B cell (primary cell): ENCODE measurements around the gene MED27. TPM values are rescaled to one million over a fixed set of nuclear protein-coding genes. Genes with fewer than 3 reads are reported as not detected.

ENCODE experiments used
- ATAC-seq: fragments of 200-7000 bp; cut with Tn5 transposase; one replicate; pipeline ENCODE4 v1.10.0; 2021; ENCODE audit warnings: low read depth, mild to moderate bottlenecking, moderate number of reproducible peaks, moderate library complexity
- CTCF ChIA-PET: fragments of 350-600 bp; sonication (Branson Sonifier 250); formaldehyde crosslinking; loops from one replicate; lab custom pipeline; 2021; ENCODE audit warnings: antibody characterized with exemption, inconsistent platforms; lab: Charles Lee
- POLR2A ChIA-PET: fragments of 350-600 bp; sonication (Branson Sonifier 250); formaldehyde crosslinking; loops from one replicate; lab custom pipeline; 2021; ENCODE audit warnings: antibody characterized with exemption; lab: Charles Lee
- DNase-seq: peaks from one replicate; pipeline ENCODE4 v3.0.0; 2013
- H2AFZ ChIP-seq: 2 replicates; pipeline ENCODE4 v1.6.1; 2012; ENCODE audit warnings: mild to moderate bottlenecking, low read depth, low read length; ENCODE audit not compliant: insufficient read depth, poor library complexity, severe bottlenecking
- H3K27ac ChIP-seq, 2 donors: 1 replicate in 1 of 2; 2 replicates in 1 of 2; pipeline ENCODE4 v1.5.1; 2012 to 2013; ENCODE audit warnings: low read length in 2 of 2, mild to moderate bottlenecking in 2 of 2, moderate library complexity in 1 of 2
- H3K27me3 ChIP-seq, 4 experiments: fragments of 200-600 bp in 1 of 4; sonication (generic) in 1 of 4; replicated peaks in 1 of 4; 1 replicate in 2 of 4; 2 replicates in 2 of 4; pipeline versions ENCODE4 v1.6.1 to v1.7.0; 2013 to 2016; ENCODE audit warnings: low read length in 3 of 4, mild to moderate bottlenecking in 2 of 4, mixed read lengths in 1 of 4, moderate library complexity in 1 of 4; ENCODE audit not compliant: insufficient read depth in 4 of 4, control insufficient read depth in 3 of 4; ENCODE audit errors: control extremely low read depth in 1 of 4
- H3K36me3 ChIP-seq, 2 experiments: replicated peaks in 1 of 2; 1 replicate in 1 of 2; 2 replicates in 1 of 2; pipeline versions ENCODE4 v1.6.1 to v1.7.1; 2013; ENCODE audit warnings: low read length in 1 of 2; ENCODE audit not compliant: insufficient read depth in 2 of 2, control insufficient read depth in 1 of 2; ENCODE audit errors: control extremely low read depth in 1 of 2, extremely low read depth in 1 of 2
- H3K4me1 ChIP-seq, 2 donors: fragments of 200-600 bp in 1 of 2; sonication (generic) in 1 of 2; 1 replicate in 1 of 2; 2 replicates in 1 of 2; pipeline versions ENCODE4 v1.5.1 to v1.6.1; 2013 to 2017; ENCODE audit warnings: low read length in 2 of 2; ENCODE audit not compliant: control insufficient read depth in 2 of 2, insufficient read depth in 2 of 2
- H3K4me2 ChIP-seq: replicated peaks from 2 replicates; pipeline ENCODE3; 2012; ENCODE audit warnings: mild to moderate bottlenecking, low read depth, low read length; ENCODE audit not compliant: poor library complexity, severe bottlenecking
- H3K4me3 ChIP-seq, 5 experiments: fragments of 200-600 bp in 1 of 5; sonication (generic) in 1 of 5; 1 replicate in 3 of 5; 2 replicates in 2 of 5; pipeline versions ENCODE4 v1.5.1 to v1.7.0; 2011 to 2016; ENCODE audit warnings: low read length in 4 of 5, mild to moderate bottlenecking in 4 of 5, low read depth in 2 of 5, control low read depth in 1 of 5, moderate library complexity in 1 of 5; ENCODE audit not compliant: insufficient read depth in 1 of 5; ENCODE audit errors: control extremely low read depth in 1 of 5, extremely low read depth in 1 of 5
- H3K79me2 ChIP-seq: fragments of 200-600 bp; sonication (generic); one replicate; pipeline ENCODE4 v1.6.0; 2016; ENCODE audit warnings: low read length; ENCODE audit not compliant: control insufficient read depth, insufficient read depth
- H3K9ac ChIP-seq: fragments of 200-600 bp; sonication (generic); 2 replicates; pipeline ENCODE4 v1.6.1; 2017; ENCODE audit warnings: mild to moderate bottlenecking, low read length, moderate library complexity
- H3K9me3 ChIP-seq, 3 donors: one replicate each; pipeline versions ENCODE4 v1.6.1 to v1.7.1; 2013; ENCODE audit warnings: low read length in 2 of 3; ENCODE audit not compliant: control insufficient read depth in 2 of 3, insufficient read depth in 1 of 3; ENCODE audit errors: control extremely low read depth in 1 of 3
- H4K20me1 ChIP-seq: 2 replicates; pipeline ENCODE4 v1.6.0; 2012; ENCODE audit warnings: mild to moderate bottlenecking, low read length; ENCODE audit not compliant: insufficient read depth, control insufficient read depth, poor library complexity, severe bottlenecking
- H3K27ac Mint-ChIP-seq: one replicate; pipeline ENCODE4 v1.8.0; 2021; ENCODE audit warnings: mixed read lengths
- H3K27me3 Mint-ChIP-seq: one replicate; pipeline ENCODE4 v1.8.0; 2021; ENCODE audit warnings: mixed read lengths
- H3K4me1 Mint-ChIP-seq: one replicate; pipeline ENCODE4 v1.8.0; 2021; ENCODE audit warnings: mixed read lengths
- H3K4me3 Mint-ChIP-seq: one replicate; pipeline ENCODE4 v1.8.0; 2021; ENCODE audit warnings: mixed read lengths
- H3K9me3 Mint-ChIP-seq: one replicate; pipeline ENCODE4 v1.8.0; 2022; ENCODE audit warnings: mixed read lengths; ENCODE audit not compliant: insufficient read depth
- EZH2 ChIP-seq: IDR thresholded peaks from 2 replicates; pipeline ENCODE4 v1.6.1; 2012; ENCODE audit warnings: borderline replicate concordance, low read depth, mild to moderate bottlenecking, moderate library complexity, low read length; ENCODE audit not compliant: insufficient read depth, poor library complexity, severe bottlenecking
- WGBS: methylation state at CpG from one replicate; pipeline ENCODE4 v1.1.5; 2013; ENCODE audit warnings: missing lambda C conversion rate; ENCODE audit not compliant: insufficient coverage; 5-methylcytosine and 5-hydroxymethylcytosine counted together
- intact Hi-C: fragments of 100-400 bp; cut with micrococcal nuclease; formaldehyde crosslinking; loops from one replicate; pipeline ENCODE4 v1.10.0; 2022
- polyA plus RNA-seq: library from polyadenylated mRNA; depleted of rRNA; stranded (reverse); fragments of >200 nt; gene quantifications from 2 replicates; pipeline ENCODE4 v1.2.3, GENCODE V29; 2012
- total RNA-seq, 2 donors: library from RNA; stranded (reverse); fragments of 120-200 nt in 1 of 2; gene quantifications; 1 replicate in 1 of 2; 2 replicates in 1 of 2; pipeline versions ENCODE4 v1.2.3 to v1.2.4, GENCODE V29; 2013 to 2022
- TF ChIP-seq, protein P1 (sequence below): fragments of 200-600 bp; IDR thresholded peaks from one replicate; pipeline ENCODE4 v1.8.0; 2022; ENCODE audit warnings: antibody characterized with exemption, mild to moderate bottlenecking

Gene MED27
- total and polyA plus RNA-seq, 2 donors (not counting 1 experiment from before 2014, with no cell fraction given) = 17.4 to 17.7 TPM

DNA sequence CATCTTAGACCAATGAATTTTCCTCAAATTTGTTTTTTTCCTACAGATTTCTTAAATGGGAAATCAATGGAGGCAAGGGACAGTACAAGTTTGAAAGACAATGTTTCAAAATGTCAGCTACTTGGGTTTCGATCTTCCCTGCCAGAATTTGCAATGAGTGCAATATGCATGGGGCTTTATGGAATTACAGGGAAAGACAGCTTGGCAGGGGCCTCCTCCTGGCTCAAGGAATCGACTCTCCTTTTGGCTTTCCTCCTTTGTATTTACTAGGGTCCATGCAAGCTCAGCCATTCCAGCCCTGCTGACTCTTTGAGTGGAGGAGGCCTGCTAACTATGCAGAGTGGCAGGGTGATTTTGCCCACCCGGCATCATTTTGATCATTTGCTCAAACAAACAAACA lies 63.2 kb downstream of the MED27 start:
- H3K4me1 Mint-ChIP-seq = no peaks in the 10 kb centered on the region
- H3K27me3 ChIP-seq = no peaks in the 10 kb centered on the region
- no peak overlapping the region for H3K9ac ChIP-seq
- no peak overlapping the region for H3K4me2 ChIP-seq
- no peak overlapping the region for H3K27ac ChIP-seq
- ChIA-PET CTCF (no interaction called here), POLR2A (no interaction called here)
- H3K9me3 ChIP-seq = no peaks in the 10 kb centered on the region
- no peak overlapping the region for H3K27ac Mint-ChIP-seq
- TF ChIP-seq, protein P1, sequence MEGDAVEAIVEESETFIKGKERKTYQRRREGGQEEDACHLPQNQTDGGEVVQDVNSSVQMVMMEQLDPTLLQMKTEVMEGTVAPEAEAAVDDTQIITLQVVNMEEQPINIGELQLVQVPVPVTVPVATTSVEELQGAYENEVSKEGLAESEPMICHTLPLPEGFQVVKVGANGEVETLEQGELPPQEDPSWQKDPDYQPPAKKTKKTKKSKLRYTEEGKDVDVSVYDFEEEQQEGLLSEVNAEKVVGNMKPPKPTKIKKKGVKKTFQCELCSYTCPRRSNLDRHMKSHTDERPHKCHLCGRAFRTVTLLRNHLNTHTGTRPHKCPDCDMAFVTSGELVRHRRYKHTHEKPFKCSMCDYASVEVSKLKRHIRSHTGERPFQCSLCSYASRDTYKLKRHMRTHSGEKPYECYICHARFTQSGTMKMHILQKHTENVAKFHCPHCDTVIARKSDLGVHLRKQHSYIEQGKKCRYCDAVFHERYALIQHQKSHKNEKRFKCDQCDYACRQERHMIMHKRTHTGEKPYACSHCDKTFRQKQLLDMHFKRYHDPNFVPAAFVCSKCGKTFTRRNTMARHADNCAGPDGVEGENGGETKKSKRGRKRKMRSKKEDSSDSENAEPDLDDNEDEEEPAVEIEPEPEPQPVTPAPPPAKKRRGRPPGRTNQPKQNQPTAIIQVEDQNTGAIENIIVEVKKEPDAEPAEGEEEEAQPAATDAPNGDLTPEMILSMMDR = no peak
- TF ChIP-seq EZH2 = no peak
- DNase-seq (no peak), ATAC-seq (no peak)
- H3K27me3 Mint-ChIP-seq = no peaks in the 10 kb centered on the region
- H2AFZ ChIP-seq = no peak overlapping the region
- WGBS = 100% methylated on average over 3 of the region's 3 CpGs
- H3K36me3 ChIP-seq = peaks cover 12 to 16% of the 10 kb centered on the region in 2 experiments
- H3K4me3 Mint-ChIP-seq = no peak overlapping the region
- H3K4me3 ChIP-seq = no peak overlapping the region
- peaks cover 24% of the 10 kb centered on the region for H4K20me1 ChIP-seq
- intact Hi-C loops = no loop called here
- H3K79me2 ChIP-seq = peaks cover 6% of the 10 kb centered on the region
- H3K4me1 ChIP-seq = no peaks in the 10 kb centered on the region
- H3K9me3 Mint-ChIP-seq = no peaks in the 10 kb centered on the region

DNA sequence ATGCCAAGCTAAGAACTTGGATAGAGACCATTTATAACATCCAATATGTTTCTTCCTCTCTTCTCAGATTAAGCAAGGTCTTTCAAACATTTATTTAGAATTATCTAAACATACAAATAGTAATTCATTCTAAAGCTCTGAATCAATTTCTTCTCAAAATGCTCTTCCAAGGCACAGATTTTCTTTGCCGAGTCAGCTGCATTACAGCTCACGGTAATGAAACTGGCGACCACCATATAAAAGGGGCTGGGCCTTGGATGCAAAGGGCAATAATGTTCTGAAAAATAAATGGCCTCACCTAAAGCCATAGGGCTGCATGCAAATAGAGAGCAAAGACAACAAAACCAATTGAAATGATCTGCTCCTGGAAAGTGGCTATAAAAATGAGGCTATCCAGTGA lies 63.8 kb downstream of the MED27 start:
- no peak overlapping the region for H3K27ac ChIP-seq
- no peaks in the 10 kb centered on the region for H3K4me1 Mint-ChIP-seq
- no peak overlapping the region for H3K4me3 Mint-ChIP-seq
- H3K27me3 Mint-ChIP-seq = no peaks in the 10 kb centered on the region
- peaks cover 22% of the 10 kb centered on the region for H4K20me1 ChIP-seq
- H3K4me3 ChIP-seq = no peak overlapping the region
- no peak overlapping the region for H3K4me2 ChIP-seq
- TF ChIP-seq, protein P1 = no peak
- no peak for TF ChIP-seq EZH2
- no peaks in the 10 kb centered on the region for H3K9me3 ChIP-seq
- H3K79me2 ChIP-seq = peaks cover 6% of the 10 kb centered on the region
- no peaks in the 10 kb centered on the region for H3K4me1 ChIP-seq
- H3K27me3 ChIP-seq = no peaks in the 10 kb centered on the region
- H3K27ac Mint-ChIP-seq = no peak overlapping the region
- POLR2A ChIA-PET = no interaction called here
- DNase-seq = no peak
- WGBS = 92% methylated on average over 2 of the region's 3 CpGs
- no peak for ATAC-seq
- no peak overlapping the region for H3K9ac ChIP-seq
- no peaks in the 10 kb centered on the region for H3K9me3 Mint-ChIP-seq
- CTCF ChIA-PET = no interaction called here
- intact Hi-C loops = no loop called here
- H2AFZ ChIP-seq = no peak overlapping the region
- H3K36me3 ChIP-seq = peaks cover 12 to 16% of the 10 kb centered on the region in 2 experiments
